Esophagus muscularis mucosa (tissue), 4 donors: Measurements from ENCODE around the gene IL2RG. TPM values are rescaled to one million over a fixed set of nuclear protein-coding genes. Genes with fewer than 3 reads are reported as not detected.

Source experiments
- DNase-seq: peaks from one replicate; pipeline ENCODE4 v3.0.0-alpha.2; 2017; ENCODE audit errors: extremely low spot score
- H3K27ac ChIP-seq, 4 donors: fragments of 200-600 bp; sonication (generic); replicated peaks in 1 of 4; 1 replicate in 3 of 4; 2 replicates in 1 of 4; pipeline ENCODE4 v1.5.1; 2016 to 2019; ENCODE audit warnings: mild to moderate bottlenecking in 1 of 4
- H3K27me3 ChIP-seq, 4 donors: fragments of 200-600 bp; sonication (generic); one replicate each; pipeline versions ENCODE4 v1.5.1 to v1.6.0; 2016 to 2019
- H3K36me3 ChIP-seq, 4 donors: fragments of 200-600 bp; sonication (generic); one replicate each; pipeline ENCODE4 v1.5.1; 2016 to 2019
- H3K4me1 ChIP-seq, 4 donors: fragments of 200-600 bp; sonication (generic); one replicate each; pipeline ENCODE4 v1.5.1; 2016 to 2019
- H3K4me3 ChIP-seq, 4 donors: fragments of 200-600 bp; sonication (generic); 1 replicate in 2 of 4; 2 replicates in 2 of 4; pipeline ENCODE4 v1.5.1; 2016 to 2019; ENCODE audit warnings: mild to moderate bottlenecking in 4 of 4, moderate library complexity in 1 of 4
- H3K9me3 ChIP-seq, 4 donors: fragments of 200-600 bp; sonication (generic); 1 replicate in 3 of 4; 2 replicates in 1 of 4; pipeline ENCODE4 v1.5.1; 2016 to 2019
- EP300 ChIP-seq: sonication (generic); formaldehyde crosslinking; IDR thresholded peaks from one replicate; pipeline ENCODE4 v1.6.1; 2017; ENCODE audit warnings: antibody characterized with exemption
- POLR2A ChIP-seq: fragments of 450-650 bp; IDR thresholded peaks from one replicate; pipeline ENCODE4 v1.6.1; 2017; ENCODE audit warnings: antibody characterized with exemption, moderate library complexity, mild to moderate bottlenecking, low read depth
- POLR2AphosphoS5 ChIP-seq, 2 donors: sonication (generic); formaldehyde crosslinking; IDR thresholded peaks; one replicate each; pipeline ENCODE4 v1.6.1; 2017; ENCODE audit warnings: antibody characterized with exemption in 2 of 2
- WGBS: methylation state at CpG from one replicate; pipeline ENCODE4 v1.1.5; 2018; 5-methylcytosine and 5-hydroxymethylcytosine counted together
- intact Hi-C: fragments of 100-400 bp; cut with DNase I; formaldehyde crosslinking; loops from one replicate; pipeline ENCODE4 v1.15.1; 2023
- total RNA-seq, 4 donors: library from RNA; depleted of rRNA; stranded (reverse); fragments of >200 nt; gene quantifications; one replicate each; pipeline versions ENCODE4 v1.1.0 to v1.2.1, GENCODE V29; 2016
- TF ChIP-seq, protein P1 (sequence below), 3 experiments: fragments of 200-600 bp in 2 of 3; fragments of 450-650 bp in 1 of 3; sonication (generic) in 2 of 3; IDR thresholded peaks; one replicate each; pipeline ENCODE4 v1.5.1; 2017 to 2019; ENCODE audit warnings: antibody characterized with exemption in 3 of 3, mild to moderate bottlenecking in 2 of 3, moderate library complexity in 1 of 3

The IL2RG gene
- total RNA-seq, 4 donors from 2014 or later = 1.1 to 7.9 (median 4.3) TPM

DNA sequence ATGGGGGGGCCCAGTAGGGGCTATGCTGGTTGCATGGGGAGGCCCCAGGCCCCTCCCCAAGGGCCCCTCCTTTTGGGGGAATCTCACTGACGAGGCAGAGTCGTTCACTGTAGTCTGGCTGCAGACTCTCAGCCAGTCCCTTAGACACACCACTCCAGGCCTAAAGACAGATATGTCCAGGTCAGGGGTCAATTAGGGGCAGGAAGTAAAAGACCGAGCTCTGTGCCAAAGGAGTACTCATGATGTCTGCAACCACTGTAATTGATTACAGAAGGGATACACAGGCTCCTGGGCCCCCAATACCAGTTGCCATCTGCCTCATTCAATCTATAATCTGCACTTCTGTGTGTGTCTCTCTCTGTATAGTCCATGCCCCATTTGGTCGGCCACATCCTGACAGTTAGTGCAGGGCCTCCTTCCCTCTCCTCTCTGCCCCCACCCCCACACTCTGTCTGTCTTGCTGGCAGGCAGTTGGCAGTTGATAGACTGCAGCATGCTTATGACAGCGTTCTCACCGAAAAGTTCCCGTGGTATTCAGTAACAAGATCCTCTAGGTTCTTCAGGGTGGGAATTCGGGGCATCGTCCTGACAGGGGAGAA lies 3.5 kb downstream of the IL2RG start:
- WGBS = 48% methylated on average over 9 of the region's 9 CpGs
- DNase-seq = no peak
- Histone ChIP-seq H3K36me3 (no peaks in the 10 kb centered on the region), H3K27ac (no peak overlapping the region), H3K4me3 (no peak overlapping the region), H3K4me1 (peaks cover 0 to 12% (median 3%) of the 10 kb centered on the region in 4 donors), H3K9me3 (no peaks in the 10 kb centered on the region), H3K27me3 (peaks cover 0 to 4% (median 0%) of the 10 kb centered on the region in 4 donors)
- TF ChIP-seq POLR2AphosphoS5 (IDR thresholded peaks at IDR 0.05) = no peak
- intact Hi-C loops = no loop called here

DNA sequence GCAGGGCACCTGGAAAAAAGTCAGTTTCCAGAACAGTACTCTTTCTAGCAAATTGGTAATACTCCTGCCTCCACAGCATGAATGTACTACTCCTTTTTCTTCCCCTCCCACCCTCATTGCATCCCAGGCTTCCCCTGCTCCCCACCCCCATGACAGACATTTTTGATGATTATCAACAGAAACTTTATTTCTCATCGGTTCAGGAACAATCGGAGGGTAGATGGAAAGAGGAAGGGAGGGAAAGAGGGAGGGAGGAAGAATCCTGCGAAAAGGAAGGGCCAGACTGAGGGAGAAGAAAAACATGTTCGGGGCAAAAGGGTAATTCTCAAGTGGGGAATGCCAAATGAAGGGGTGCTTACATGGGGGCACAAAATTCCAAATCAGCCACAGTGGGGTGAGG lies 4.1 kb downstream of the IL2RG start:
- 73% methylated on average over 4 of the region's 4 CpGs for WGBS
- intact Hi-C loops = no loop called here

DNA sequence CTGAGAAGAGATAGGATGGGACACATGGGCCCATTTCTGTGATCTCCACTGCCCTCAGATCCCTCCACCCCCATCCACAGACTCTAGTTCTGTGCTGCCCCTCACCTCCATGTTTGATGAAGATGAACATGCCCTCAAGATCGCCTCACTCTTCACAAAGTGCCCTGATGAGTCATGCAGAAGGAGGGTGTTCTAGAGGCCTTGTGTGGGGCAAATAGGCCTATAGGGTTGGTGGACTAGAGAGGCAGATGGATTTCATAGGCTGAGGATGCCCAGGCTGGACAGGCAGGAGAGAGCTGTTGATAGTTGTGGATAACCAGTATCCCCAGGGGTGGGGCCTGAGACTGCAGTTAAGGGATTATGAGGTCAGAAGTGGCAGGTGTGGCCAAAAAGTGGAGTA lies 5.0 kb downstream of the IL2RG start, which contains the start of gene CXorf65:
Gene CXorf65 (minus strand): TSS at position 314 of the 400 bp plus-strand sequence. CDS start 184 bp downstream, at position 130.
- WGBS = 43% methylated on average over 1 of the region's 1 CpG
- DNase-seq = no peak
- Histone ChIP-seq H3K27ac (no peak within 1 kb of the TSS), H3K4me3 (no peak within 1 kb of the TSS), H3K27me3 (peaks cover 0 to 8% (median 0%) of the 10 kb centered on the region in 4 donors), H3K9me3 (no peaks in the 10 kb centered on the region), H3K36me3 (no peaks in the 10 kb centered on the region), H3K4me1 (peaks cover 0 to 12% (median 3%) of the 10 kb centered on the region in 4 donors)
- intact Hi-C loops = no loop called here
- TF ChIP-seq EP300 = no peak
- TF ChIP-seq, protein P1, sequence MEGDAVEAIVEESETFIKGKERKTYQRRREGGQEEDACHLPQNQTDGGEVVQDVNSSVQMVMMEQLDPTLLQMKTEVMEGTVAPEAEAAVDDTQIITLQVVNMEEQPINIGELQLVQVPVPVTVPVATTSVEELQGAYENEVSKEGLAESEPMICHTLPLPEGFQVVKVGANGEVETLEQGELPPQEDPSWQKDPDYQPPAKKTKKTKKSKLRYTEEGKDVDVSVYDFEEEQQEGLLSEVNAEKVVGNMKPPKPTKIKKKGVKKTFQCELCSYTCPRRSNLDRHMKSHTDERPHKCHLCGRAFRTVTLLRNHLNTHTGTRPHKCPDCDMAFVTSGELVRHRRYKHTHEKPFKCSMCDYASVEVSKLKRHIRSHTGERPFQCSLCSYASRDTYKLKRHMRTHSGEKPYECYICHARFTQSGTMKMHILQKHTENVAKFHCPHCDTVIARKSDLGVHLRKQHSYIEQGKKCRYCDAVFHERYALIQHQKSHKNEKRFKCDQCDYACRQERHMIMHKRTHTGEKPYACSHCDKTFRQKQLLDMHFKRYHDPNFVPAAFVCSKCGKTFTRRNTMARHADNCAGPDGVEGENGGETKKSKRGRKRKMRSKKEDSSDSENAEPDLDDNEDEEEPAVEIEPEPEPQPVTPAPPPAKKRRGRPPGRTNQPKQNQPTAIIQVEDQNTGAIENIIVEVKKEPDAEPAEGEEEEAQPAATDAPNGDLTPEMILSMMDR (IDR thresholded peaks at IDR 0.05) = no peak
- TF ChIP-seq POLR2AphosphoS5 (IDR thresholded peaks at IDR 0.05) = no peak
- TF ChIP-seq POLR2A = no peak

More for the DNA sequence above, 4.1 kb downstream of the IL2RG start:
- DNase-seq = no peak
- TF ChIP-seq POLR2AphosphoS5 (IDR thresholded peaks at IDR 0.05) = no peak
- TF ChIP-seq, protein P1 (IDR thresholded peaks at IDR 0.05) = no peak
- no peak for TF ChIP-seq EP300
- H3K4me1 ChIP-seq = peaks cover 0 to 12% (median 3%) of the 10 kb centered on the region in 4 donors
- H3K27ac ChIP-seq = no peak overlapping the region
- no peaks in the 10 kb centered on the region for H3K9me3 ChIP-seq
- H3K4me3 ChIP-seq = no peak overlapping the region
- H3K36me3 ChIP-seq = no peaks in the 10 kb centered on the region
- H3K27me3 ChIP-seq = peaks cover 0 to 4% (median 0%) of the 10 kb centered on the region in 4 donors

DNA sequence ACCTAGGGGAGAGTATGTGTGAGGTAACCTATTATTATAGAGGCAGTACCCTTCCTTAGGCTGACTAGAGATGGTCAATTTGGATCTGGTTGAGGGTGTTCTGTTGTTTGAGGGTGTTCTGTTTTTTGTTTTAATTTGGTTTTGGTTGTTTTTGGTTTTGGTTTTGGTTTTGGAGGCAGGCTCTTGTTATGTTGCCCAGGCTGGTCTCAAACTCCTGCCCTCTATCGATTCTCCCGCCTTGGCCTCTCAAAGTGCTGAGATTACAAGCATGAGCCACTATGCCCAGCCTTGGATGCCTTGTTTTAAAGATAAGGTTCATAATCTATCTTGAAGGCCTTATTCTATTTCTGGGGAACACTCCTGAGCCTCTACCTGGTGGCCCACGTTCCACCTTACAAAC lies 5.7 kb downstream of the IL2RG start:
- Histone ChIP-seq H3K27me3 (peaks cover 0 to 9% (median 0%) of the 10 kb centered on the region in 4 donors), H3K36me3 (no peaks in the 10 kb centered on the region), H3K9me3 (no peaks in the 10 kb centered on the region), H3K4me3 (no peak overlapping the region), H3K4me1 (peaks cover 0 to 12% (median 3%) of the 10 kb centered on the region in 4 donors), H3K27ac (no peak overlapping the region)
- WGBS = 81% methylated on average over 3 of the region's 3 CpGs
- DNase-seq = no peak
- intact Hi-C loops = no loop called here
- TF ChIP-seq, protein P1 (IDR thresholded peaks at IDR 0.05) = no peak
- TF ChIP-seq POLR2A = no peak
- TF ChIP-seq EP300 = no peak
- no peak for TF ChIP-seq POLR2AphosphoS5 (IDR thresholded peaks at IDR 0.05)

DNA sequence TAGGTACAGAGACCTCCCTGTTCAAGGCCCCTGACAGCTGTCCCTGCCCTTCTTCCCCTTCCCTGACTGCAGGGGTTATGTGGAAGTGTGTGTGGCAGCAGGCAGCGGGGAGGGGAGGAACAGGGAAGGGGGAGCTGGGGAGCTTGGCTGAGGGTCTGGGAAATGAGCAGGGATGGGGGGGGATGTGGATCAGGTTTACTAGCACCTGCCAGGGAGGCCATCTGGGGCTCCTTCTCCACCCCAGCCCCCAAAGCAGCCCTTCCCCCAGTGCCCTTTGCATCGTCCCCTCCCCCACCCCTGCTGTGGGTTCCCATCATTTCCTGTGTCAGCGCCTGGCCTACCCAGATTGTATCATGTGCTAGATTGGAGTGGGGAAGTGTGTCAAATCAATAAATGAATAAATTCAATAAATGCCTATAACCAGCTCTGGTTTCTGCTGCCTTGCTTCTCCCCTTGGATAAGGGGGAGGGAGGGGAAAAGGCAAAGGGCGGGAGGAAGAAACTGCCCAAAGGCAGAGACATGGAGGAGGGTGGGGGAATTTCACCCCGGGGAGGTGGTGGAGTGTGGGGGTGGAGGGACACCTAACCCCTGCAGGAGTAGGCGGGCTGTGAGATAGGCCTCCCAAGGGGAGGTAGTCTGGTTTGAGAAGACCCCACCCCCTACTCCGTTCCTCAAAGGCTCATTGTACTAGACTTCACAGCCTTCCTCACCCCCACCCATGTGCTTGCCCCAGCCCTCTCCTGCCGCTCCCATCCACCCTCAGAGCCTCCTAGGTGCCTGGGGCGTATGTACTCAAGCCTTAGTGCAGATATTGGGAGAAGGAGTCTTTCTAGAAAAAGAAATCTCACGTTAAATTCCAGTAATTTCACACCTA lies 8.0 kb downstream of the IL2RG start:
- H3K4me1 ChIP-seq = peaks cover 0 to 19% (median 12%) of the 10 kb centered on the region in 4 donors
- no peak overlapping the region for H3K4me3 ChIP-seq
- intact Hi-C loops = no loop called here
- no peak for DNase-seq
- no peak for TF ChIP-seq POLR2AphosphoS5 (IDR thresholded peaks at IDR 0.05)
- TF ChIP-seq, protein P1 (IDR thresholded peaks at IDR 0.05) = no peak
- H3K27ac ChIP-seq = peak overlapping the region in 1 of 4 donors; percentile 14
- H3K9me3 ChIP-seq = no peaks in the 10 kb centered on the region
- peaks cover 0 to 6% (median 0%) of the 10 kb centered on the region in 4 donors for H3K27me3 ChIP-seq
- WGBS = 44% methylated on average over 10 of the region's 10 CpGs
- H3K36me3 ChIP-seq = no peaks in the 10 kb centered on the region
